Breast epithelium (tissue), 4 donors: ENCODE measurements around the gene PLOD2. TPM values are rescaled to one million over a fixed set of nuclear protein-coding genes. Genes with fewer than 3 reads are reported as not detected.

Experiments
- DNase-seq, 2 donors: peaks; one replicate each; pipeline ENCODE4 v3.0.0-alpha.2; 2019; ENCODE audit warnings: low spot score in 2 of 2
- H3K27ac ChIP-seq, 2 donors: fragments of 200-600 bp; sonication (generic) in 1 of 2; one replicate each; pipeline ENCODE4 v1.5.1; 2016 to 2019; ENCODE audit warnings: mild to moderate bottlenecking in 1 of 2
- H3K27me3 ChIP-seq, 2 donors: fragments of 200-600 bp; sonication (generic) in 1 of 2; one replicate each; pipeline versions ENCODE4 v1.5.1 to v1.6.0; 2017 to 2019; ENCODE audit warnings: control low read depth in 1 of 2, mild to moderate bottlenecking in 1 of 2
- H3K36me3 ChIP-seq: fragments of 200-600 bp; one replicate; pipeline ENCODE4 v1.5.1; 2019
- H3K4me1 ChIP-seq, 2 donors: fragments of 200-600 bp; sonication (generic); one replicate each; pipeline ENCODE4 v1.5.1; 2016 to 2019; ENCODE audit warnings: control low read depth in 1 of 2
- H3K4me3 ChIP-seq, 3 donors: fragments of 200-600 bp; sonication (generic); 1 replicate in 2 of 3; 2 replicates in 1 of 3; pipeline ENCODE4 v1.5.1; 2016 to 2019; ENCODE audit warnings: mild to moderate bottlenecking in 3 of 3, moderate library complexity in 2 of 3
- H3K9me3 ChIP-seq, 2 donors: fragments of 200-600 bp; sonication (generic) in 1 of 2; one replicate each; pipeline ENCODE4 v1.5.1; 2016 to 2019; ENCODE audit warnings: control low read depth in 1 of 2
- CTCF ChIP-seq, 3 donors: fragments of 450-650 bp; IDR thresholded peaks; one replicate each; pipeline ENCODE4 v1.5.1; 2016 to 2017; ENCODE audit warnings: antibody characterized with exemption in 3 of 3, mild to moderate bottlenecking in 3 of 3, moderate library complexity in 3 of 3
- POLR2A ChIP-seq: fragments of 450-650 bp; IDR thresholded peaks from one replicate; pipeline ENCODE4 v1.6.1; 2016; ENCODE audit warnings: antibody characterized with exemption, mild to moderate bottlenecking, moderate library complexity
- POLR2AphosphoS5 ChIP-seq, 3 donors: sonication (generic); formaldehyde crosslinking; IDR thresholded peaks; one replicate each; pipeline ENCODE4 v1.6.1; 2017; ENCODE audit warnings: antibody characterized with exemption in 3 of 3
- intact Hi-C: fragments of 100-400 bp; cut with DNase I; formaldehyde crosslinking; loops from one replicate; pipeline ENCODE4 v1.15.1; 2023; ENCODE audit warnings: low total_unique reads
- total RNA-seq, 3 donors: library from RNA; depleted of rRNA; stranded (reverse); fragments of >200 nt; gene quantifications; one replicate each; pipeline ENCODE4 v1.1.0, GENCODE V29; 2016

PLOD2 gene
- total RNA-seq: 10 to 100 TPM; 33.2 to 71.5 (median 35.7) TPM

DNA sequence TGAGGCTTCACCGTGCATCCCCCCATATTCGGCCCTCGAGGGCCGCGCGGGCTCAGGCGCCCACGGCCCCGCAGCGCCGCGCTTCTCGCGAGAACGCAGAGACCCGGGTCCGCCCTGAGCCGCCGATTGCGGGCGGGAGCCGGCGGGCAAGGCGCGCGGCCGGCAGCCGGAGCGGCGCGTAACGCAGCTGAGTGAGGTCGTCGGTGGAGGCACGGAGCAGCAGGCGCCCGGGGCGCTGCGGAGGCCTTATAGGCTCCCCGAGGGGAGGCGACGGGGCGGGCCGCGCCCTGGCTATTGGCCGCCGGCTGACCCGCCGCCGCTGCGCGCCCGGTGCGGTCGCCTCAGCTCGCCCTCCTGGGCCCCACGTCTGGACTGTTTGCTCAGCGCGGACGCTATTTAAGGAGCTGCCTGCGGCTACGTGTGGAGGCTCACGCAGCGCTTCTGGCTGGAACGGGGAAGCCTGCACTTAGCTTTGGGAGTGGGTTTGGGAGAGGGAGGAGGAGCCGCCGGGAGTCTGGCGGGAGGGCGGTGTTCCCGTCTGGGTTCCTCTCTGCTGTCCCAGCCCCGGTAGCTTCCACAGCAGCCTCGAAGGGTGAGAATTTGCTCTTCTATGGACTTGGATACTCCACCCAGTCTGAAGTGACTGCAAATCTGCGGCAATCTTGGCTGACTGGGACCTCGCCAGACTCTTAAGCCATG is at the start of gene PLOD2:
Gene PLOD2, minus strand, starts transcription at position 221 of the 699 bp plus-strand sequence. Its CDS starts 195 bp downstream, at position 26.
- Histone ChIP-seq H3K9me3 (no peaks in the 10 kb centered on the region), H3K27me3 (no peaks in the 10 kb centered on the region), H3K36me3 (no peaks in the 10 kb centered on the region), H3K4me3 (peak within 1 kb of the TSS; percentile 71 to 93 (median 82)), H3K4me1 (peaks cover 0 to 9% of the 10 kb centered on the region in 2 donors), H3K27ac (peak within 1 kb of the TSS; percentile 95 to 98)
- intact Hi-C loops: no loop called here
- TF ChIP-seq POLR2AphosphoS5 (IDR thresholded peaks at IDR 0.05): peak in 2 of 3 donors; percentile 21 to 45
- TF ChIP-seq CTCF (IDR thresholded peaks at IDR 0.05): no peak
- peak; percentile 21 to 60 for DNase-seq

GRCh38 chr3:146209371-146209770 is 48.4 kb upstream of the PLOD2 start:
- intact Hi-C loops: no loop called here
- no peaks in the 10 kb centered on the region for H3K36me3 ChIP-seq
- no peak for TF ChIP-seq CTCF (IDR thresholded peaks at IDR 0.05)
- no peak for TF ChIP-seq POLR2AphosphoS5 (IDR thresholded peaks at IDR 0.05)
- TF ChIP-seq POLR2A: no peak

GRCh38 chr3:146203776-146204175 is 42.8 kb upstream of the PLOD2 start:
- H3K27me3 ChIP-seq: no peaks in the 10 kb centered on the region
- intact Hi-C loops: no loop called here
- no peak for DNase-seq
- H3K27ac ChIP-seq: no peak overlapping the region
- no peak overlapping the region for H3K4me3 ChIP-seq
- no peaks in the 10 kb centered on the region for H3K4me1 ChIP-seq
- no peak for TF ChIP-seq POLR2A
- TF ChIP-seq POLR2AphosphoS5 (IDR thresholded peaks at IDR 0.05): no peak
- TF ChIP-seq CTCF (IDR thresholded peaks at IDR 0.05): no peak
- no peaks in the 10 kb centered on the region for H3K9me3 ChIP-seq
- peaks cover 6% of the 10 kb centered on the region for H3K36me3 ChIP-seq

More at GRCh38 chr3:146209371-146209770, 48.4 kb upstream of the PLOD2 start:
- DNase-seq: no peak
- Histone ChIP-seq H3K27ac (no peak overlapping the region), H3K4me3 (no peak overlapping the region), H3K4me1 (no peaks in the 10 kb centered on the region), H3K9me3 (no peaks in the 10 kb centered on the region), H3K27me3 (no peaks in the 10 kb centered on the region)

DNA sequence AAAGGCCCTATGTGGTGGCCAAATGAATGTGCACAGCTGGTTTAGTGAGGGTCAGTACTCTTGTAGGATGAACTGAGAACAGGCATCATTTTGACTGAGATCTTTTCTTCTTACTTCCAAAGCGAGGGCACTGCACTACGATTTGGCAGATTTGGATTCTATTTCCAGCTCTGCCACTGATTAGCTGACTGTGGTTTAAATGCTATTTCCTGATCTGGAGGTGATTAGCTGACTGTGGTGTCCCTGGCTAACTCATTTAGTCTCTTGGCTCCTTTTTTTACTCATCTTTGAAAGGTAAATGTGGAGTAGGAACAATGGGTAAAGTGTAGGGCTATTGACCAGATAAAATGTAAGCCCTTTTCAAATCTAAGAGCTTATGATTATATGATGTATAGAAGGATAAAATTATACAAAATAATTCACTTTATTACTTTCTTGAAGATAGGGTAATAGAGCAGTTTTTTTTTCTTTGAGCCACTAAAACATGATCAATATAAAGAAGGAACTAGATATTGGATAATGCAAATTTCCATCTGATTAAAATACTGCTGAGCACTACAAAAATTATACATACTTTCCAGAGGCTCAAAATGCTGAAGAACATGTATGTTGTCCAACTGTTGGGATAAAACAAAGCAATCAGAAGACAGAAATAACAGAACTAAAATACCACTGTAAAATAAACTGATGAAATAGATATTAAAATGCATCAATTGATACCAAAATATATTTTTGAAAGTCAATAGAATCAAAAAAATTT is 39.7 kb upstream of the PLOD2 start:
- Histone ChIP-seq H3K36me3 (peaks cover 6% of the 10 kb centered on the region), H3K4me3 (no peak overlapping the region), H3K27ac (no peak overlapping the region), H3K4me1 (no peaks in the 10 kb centered on the region), H3K9me3 (no peaks in the 10 kb centered on the region), H3K27me3 (no peaks in the 10 kb centered on the region)
- intact Hi-C loops: no loop called here
- no peak for DNase-seq
- TF ChIP-seq POLR2AphosphoS5 (IDR thresholded peaks at IDR 0.05) (no peak), CTCF (IDR thresholded peaks at IDR 0.05) (no peak), POLR2A (no peak)

GRCh38 chr3:146199762-146200161 is 38.8 kb upstream of the PLOD2 start:
- Histone ChIP-seq H3K4me3 (no peak overlapping the region), H3K4me1 (no peaks in the 10 kb centered on the region), H3K27me3 (no peaks in the 10 kb centered on the region), H3K27ac (no peak overlapping the region), H3K9me3 (no peaks in the 10 kb centered on the region), H3K36me3 (peaks cover 6% of the 10 kb centered on the region)
- DNase-seq: no peak
- TF ChIP-seq POLR2AphosphoS5 (IDR thresholded peaks at IDR 0.05) (no peak), CTCF (IDR thresholded peaks at IDR 0.05) (no peak), POLR2A (no peak)
- intact Hi-C loops: no loop called here
